GM23248 (cell line): Measurements from ENCODE around the gene MECR. TPM values are rescaled to one million over a fixed set of nuclear protein-coding genes. Genes with fewer than 3 reads are reported as not detected.

ENCODE experiments used
- DNase-seq: peaks from one replicate; pipeline ENCODE4 v3.0.0-alpha.2; 2015
- H2AFZ ChIP-seq: fragments of 200-600 bp; sonication (generic); 2 replicates; pipeline ENCODE4 v1.6.1; 2016; ENCODE audit warnings: antibody characterized with exemption
- H3F3A ChIP-seq: fragments of 200-600 bp; sonication (generic); 2 replicates; pipeline ENCODE4 v1.6.1; 2016; ENCODE audit warnings: mild to moderate bottlenecking, antibody characterized with exemption, mixed run types; ENCODE audit not compliant: insufficient read depth
- H3K27ac ChIP-seq: fragments of 200-600 bp; sonication (generic); 2 replicates; pipeline ENCODE4 v1.5.1; 2016; ENCODE audit warnings: mild to moderate bottlenecking
- H3K27me3 ChIP-seq: fragments of 200-600 bp; sonication (generic); replicated peaks from 2 replicates; pipeline ENCODE4 v1.6.1; 2016; ENCODE audit warnings: mild to moderate bottlenecking; ENCODE audit not compliant: insufficient read depth
- H3K36me3 ChIP-seq: fragments of 200-600 bp; sonication (generic); 2 replicates; pipeline ENCODE4 v1.6.1; 2016; ENCODE audit warnings: low read depth, mild to moderate bottlenecking
- H3K4me1 ChIP-seq: fragments of 200-600 bp; sonication (generic); 2 replicates; pipeline ENCODE4 v1.6.1; 2016; ENCODE audit warnings: mild to moderate bottlenecking; ENCODE audit not compliant: insufficient read depth
- H3K4me2 ChIP-seq: fragments of 200-600 bp; sonication (generic); one replicate; pipeline ENCODE4 v1.6.1; 2016; ENCODE audit warnings: mild to moderate bottlenecking; ENCODE audit not compliant: unreplicated experiment
- H3K4me3 ChIP-seq: fragments of 200-600 bp; sonication (generic); 2 replicates; pipeline ENCODE4 v1.5.1; 2016; ENCODE audit warnings: mild to moderate bottlenecking
- H3K79me2 ChIP-seq: fragments of 200-600 bp; sonication (generic); 2 replicates; pipeline ENCODE4 v1.6.1; 2016; ENCODE audit warnings: mild to moderate bottlenecking; ENCODE audit not compliant: insufficient read depth
- H3K9ac ChIP-seq: fragments of 200-600 bp; sonication (generic); 2 replicates; pipeline ENCODE4 v1.6.1; 2016; ENCODE audit warnings: mild to moderate bottlenecking
- H3K9me2 ChIP-seq: fragments of 200-600 bp; sonication (generic); 2 replicates; pipeline ENCODE4 v1.6.1; 2016; ENCODE audit warnings: mixed run types, mild to moderate bottlenecking, moderate library complexity; ENCODE audit not compliant: insufficient read depth
- H3K9me3 ChIP-seq: fragments of 200-600 bp; sonication (generic); one replicate; pipeline ENCODE4 v1.6.1; 2017; ENCODE audit warnings: low read depth
- H4K20me1 ChIP-seq: fragments of 200-600 bp; sonication (generic); 2 replicates; pipeline ENCODE4 v1.6.0; 2016; ENCODE audit not compliant: insufficient read depth
- EZH2 ChIP-seq: fragments of 200-600 bp; sonication (generic); IDR thresholded peaks from 2 replicates; pipeline ENCODE4 v1.6.1; 2018; ENCODE audit warnings: antibody characterized with exemption, mild to moderate bottlenecking; ENCODE audit not compliant: insufficient read depth, poor library complexity, severe bottlenecking
- EZH2phosphoT487 ChIP-seq: fragments of 200-600 bp; sonication (generic); IDR thresholded peaks from 2 replicates; pipeline ENCODE4 v1.6.1; 2018; ENCODE audit warnings: antibody characterized with exemption, moderate library complexity, mild to moderate bottlenecking, low read depth; ENCODE audit not compliant: insufficient read depth
- WGBS, 2 experiments: methylation state at CpG; one replicate each; pipeline ENCODE4 v1.1.6; 2015 to 2017; ENCODE audit warnings: low lambda C conversion rate in 2 of 2, low coverage in 1 of 2; ENCODE audit errors: missing lambda C conversion rate in 2 of 2; 5-methylcytosine and 5-hydroxymethylcytosine counted together
- in situ Hi-C: fragments of 300-500 bp; cut with MboI; formaldehyde crosslinking; loops from 2 replicates; pipeline ENCODE4 v1.15.0; 2020
- polyA plus RNA-seq: library from polyadenylated mRNA; unstranded; fragments of >200 nt; fragmentation: Nextera tagmentation; extraction: Ambion mirVana; gene quantifications from 2 replicates; pipeline ENCODE4 v1.2.1, GENCODE V29; 2016
- total RNA-seq: library from RNA; depleted of rRNA; stranded (reverse); fragments of >200 nt; shearing (Covaris generic); gene quantifications from 2 replicates; pipeline ENCODE4 v1.2.3, GENCODE V29; 2014

Gene MECR
- total and polyA plus RNA-seq, 2 experiments from 2014 or later = 19.1 to 43.3 TPM

GRCh38 chr1:29260531-29260930 lies 29.8 kb upstream of the MECR start:
- H3K4me3 ChIP-seq = no peak overlapping the region
- H3K9me3 ChIP-seq = no peaks in the 10 kb centered on the region
- in situ Hi-C loops = no loop called here
- peaks cover 23% of the 10 kb centered on the region; the same call in 1 of the 2 replicates for H3F3A ChIP-seq
- H4K20me1 ChIP-seq = no peaks in the 10 kb centered on the region
- H3K4me1 ChIP-seq = peaks cover 10% of the 10 kb centered on the region
- WGBS, 2 experiments = 91 to 94% methylated on average over 21 to 29 of the region's 29 CpGs
- no peaks in the 10 kb centered on the region for H3K79me2 ChIP-seq
- no peak overlapping the region for H3K4me2 ChIP-seq
- no peak overlapping the region for H3K9ac ChIP-seq
- no peak overlapping the region for H3K27ac ChIP-seq
- no peak for DNase-seq
- no peak overlapping the region for H2AFZ ChIP-seq
- H3K27me3 ChIP-seq = no peaks in the 10 kb centered on the region
- TF ChIP-seq EZH2 (no peak), EZH2phosphoT487 (no peak)
- no peaks in the 10 kb centered on the region for H3K9me2 ChIP-seq
- no peaks in the 10 kb centered on the region for H3K36me3 ChIP-seq

- H3K4me3 ChIP-seq = peak overlapping the region; percentile 63
- TF ChIP-seq EZH2phosphoT487 (no peak), EZH2 (no peak)
- H4K20me1 ChIP-seq = no peaks in the 10 kb centered on the region
- peaks cover 17% of the 10 kb centered on the region; the same call in 1 of the 2 replicates for H3F3A ChIP-seq
- H3K27ac ChIP-seq = no peak overlapping the region
- H3K9me3 ChIP-seq = no peaks in the 10 kb centered on the region
- peak overlapping the region; percentile 46 for H3K9ac ChIP-seq
- no peaks in the 10 kb centered on the region for H3K9me2 ChIP-seq
- peak overlapping the region; percentile 82 for H2AFZ ChIP-seq
- H3K27me3 ChIP-seq = no peaks in the 10 kb centered on the region
- in situ Hi-C loops = no loop called here
- no peaks in the 10 kb centered on the region for H3K79me2 ChIP-seq
- peak; percentile 73 for DNase-seq
- peak overlapping the region; percentile 74 for H3K4me2 ChIP-seq
- 4 to 9% methylated on average over 43 to 46 of the region's 56 CpGs for WGBS, 2 experiments
- 0 out of 2 replicates have a peak, but pooled peaks cover 4% of the 10 kb centered on the region for H3K4me1 ChIP-seq
- no peaks in the 10 kb centered on the region for H3K36me3 ChIP-seq
Observed at GRCh38 chr1:29259802-29260441, 29.2 kb upstream of the MECR start.

- H3K27ac ChIP-seq = no peak overlapping the region
- H3K36me3 ChIP-seq = no peaks in the 10 kb centered on the region
- TF ChIP-seq EZH2 (no peak), EZH2phosphoT487 (no peak)
- H3K4me3 ChIP-seq = peak overlapping the region; percentile 63
- H3F3A ChIP-seq = peaks cover 10% of the 10 kb centered on the region; the same call in 1 of the 2 replicates
- DNase-seq = peak; percentile 27
- no peaks in the 10 kb centered on the region for H4K20me1 ChIP-seq
- 31 to 39% methylated on average over 28 to 38 of the region's 38 CpGs for WGBS, 2 experiments
- no peaks in the 10 kb centered on the region for H3K27me3 ChIP-seq
- no peaks in the 10 kb centered on the region for H3K9me3 ChIP-seq
- no peaks in the 10 kb centered on the region for H3K9me2 ChIP-seq
- H3K79me2 ChIP-seq = no peaks in the 10 kb centered on the region
- in situ Hi-C loops = no loop called here
- peak overlapping the region; percentile 74 for H3K4me2 ChIP-seq
- peak overlapping the region; percentile 46 for H3K9ac ChIP-seq
- peak overlapping the region; percentile 82 for H2AFZ ChIP-seq
- H3K4me1 ChIP-seq = no peaks in the 10 kb centered on the region
Observed at GRCh38 chr1:29258976-29259801, 28.5 kb upstream of the MECR start.

- H3K36me3 ChIP-seq = no peaks in the 10 kb centered on the region
- in situ Hi-C loops = no loop called here
- H3K27ac ChIP-seq = no peak overlapping the region
- no peak overlapping the region for H3K9ac ChIP-seq
- H3K79me2 ChIP-seq = no peaks in the 10 kb centered on the region
- H3K27me3 ChIP-seq = no peaks in the 10 kb centered on the region
- WGBS, 2 experiments = 95 to 97% methylated on average over 16 of the region's 16 CpGs
- no peak for DNase-seq
- H3F3A ChIP-seq = 0 out of 2 replicates have a peak, but pooled peaks cover 8% of the 10 kb centered on the region
- no peaks in the 10 kb centered on the region for H3K4me1 ChIP-seq
- no peak overlapping the region for H2AFZ ChIP-seq
- no peaks in the 10 kb centered on the region for H4K20me1 ChIP-seq
- no peak overlapping the region for H3K4me3 ChIP-seq
- no peaks in the 10 kb centered on the region for H3K9me3 ChIP-seq
- no peaks in the 10 kb centered on the region for H3K9me2 ChIP-seq
- TF ChIP-seq EZH2phosphoT487 (no peak), EZH2 (no peak)
- no peak overlapping the region for H3K4me2 ChIP-seq
Observed at GRCh38 chr1:29258189-29258975, 27.6 kb upstream of the MECR start.
